Omental fat pad (tissue), 4 donors: ENCODE measurements around the gene CCNY. TPM values are rescaled to one million over a fixed set of nuclear protein-coding genes. Genes with fewer than 3 reads are reported as not detected.

Experiments
- ATAC-seq: fragments of 150-250 bp; one replicate; pipeline ENCODE4 v1.9.1; 2016; ENCODE audit warnings: mild to moderate bottlenecking, moderate library complexity; ENCODE audit not compliant: low FRiP score
- DNase-seq: peaks from one replicate; pipeline ENCODE4 v3.0.0-alpha.2; 2019; ENCODE audit warnings: low spot score
- CTCF ChIP-seq, 3 donors: fragments of 450-650 bp; IDR thresholded peaks; one replicate each; pipeline ENCODE4 v1.5.1; 2016 to 2017; ENCODE audit warnings: antibody characterized with exemption in 3 of 3, mild to moderate bottlenecking in 3 of 3, moderate library complexity in 2 of 3
- total RNA-seq, 4 donors: library from RNA; depleted of rRNA; stranded (reverse); fragments of >200 nt; gene quantifications; one replicate each; pipeline ENCODE4 v1.1.0, GENCODE V29; 2016

Gene CCNY
- total RNA-seq, 4 donors from 2014 or later, result 38.6 to 49.5 (median 47.2) TPM

GRCh38 chr10:35456153-35456720, 119.9 kb downstream of the CCNY start:
- ATAC-seq, result no peak

GRCh38 chr10:35456784-35457183, 120.5 kb downstream of the CCNY start:
- no peak for ATAC-seq
- TF ChIP-seq CTCF (IDR thresholded peaks at IDR 0.05), result no peak
- DNase-seq, result no peak

More at GRCh38 chr10:35456153-35456720, 119.9 kb downstream of the CCNY start:
- TF ChIP-seq CTCF (IDR thresholded peaks at IDR 0.05), result no peak
- DNase-seq, result no peak

- no peak for DNase-seq
- TF ChIP-seq CTCF (IDR thresholded peaks at IDR 0.05), result no peak
- no peak for ATAC-seq
Observed at GRCh38 chr10:35458500-35459448, 122.5 kb downstream of the CCNY start.

GRCh38 chr10:35459449-35459847, 123.1 kb downstream of the CCNY start:
- no peak for TF ChIP-seq CTCF (IDR thresholded peaks at IDR 0.05)

GRCh38 chr10:35460852-35461460, 124.6 kb downstream of the CCNY start:
- DNase-seq (no peak), ATAC-seq (no peak)
- no peak for TF ChIP-seq CTCF (IDR thresholded peaks at IDR 0.05)

More at GRCh38 chr10:35459449-35459847, 123.1 kb downstream of the CCNY start:
- DNase-seq (no peak), ATAC-seq (no peak)

- no peak for DNase-seq
- no peak for TF ChIP-seq CTCF (IDR thresholded peaks at IDR 0.05)
- no peak for ATAC-seq
Observed at GRCh38 chr10:35462491-35462934, 126.2 kb downstream of the CCNY start.
